Fibroblast of lung (primary cell): ENCODE measurements around the gene CILP. TPM values are rescaled to one million over a fixed set of nuclear protein-coding genes. Genes with fewer than 3 reads are reported as not detected.

Experiments
- DNase-seq, 2 donors: peaks; one replicate each; pipeline versions ENCODE4 v3.0.0 to v3.0.0-alpha.2; 2010; ENCODE audit warnings: low read depth in 2 of 2
- H2AFZ ChIP-seq: 2 replicates; pipeline ENCODE4 v1.5.1; 2012; ENCODE audit warnings: low read length, control low read depth, inconsistent platforms
- H3K27ac ChIP-seq: 2 replicates; pipeline ENCODE4 v1.5.1; 2011; ENCODE audit warnings: low read length, control low read depth; ENCODE audit not compliant: insufficient read depth
- H3K27me3 ChIP-seq: 2 replicates; pipeline ENCODE4 v1.5.1; 2011; ENCODE audit warnings: mild to moderate bottlenecking, low read length; ENCODE audit not compliant: control insufficient read depth, insufficient read depth
- H3K36me3 ChIP-seq: 2 replicates; pipeline ENCODE4 v1.5.1; 2011; ENCODE audit warnings: low read length; ENCODE audit not compliant: control insufficient read depth, insufficient read depth
- H3K4me1 ChIP-seq: 2 replicates; pipeline ENCODE4 v1.5.1; 2011; ENCODE audit warnings: low read length; ENCODE audit not compliant: control insufficient read depth, insufficient read depth; ENCODE audit errors: extremely low read depth
- H3K4me2 ChIP-seq: 2 replicates; pipeline ENCODE4 v1.5.1; 2011; ENCODE audit warnings: low read length, control low read depth; ENCODE audit not compliant: insufficient read depth; ENCODE audit errors: extremely low read depth
- H3K4me3 ChIP-seq, 4 experiments: fragments of 200-600 bp in 1 of 4; sonication (generic) in 1 of 4; replicated peaks in 1 of 4; 2 replicates each; pipeline ENCODE4 v1.5.1; 2011 to 2016; ENCODE audit warnings: low read length in 4 of 4, low read depth in 3 of 4, mild to moderate bottlenecking in 3 of 4, control low read depth in 2 of 4, inconsistent platforms in 1 of 4, mixed read lengths in 1 of 4; ENCODE audit not compliant: insufficient read depth in 1 of 4; ENCODE audit errors: control extremely low read depth in 1 of 4
- H3K79me2 ChIP-seq: 2 replicates; pipeline ENCODE4 v1.5.1; 2012; ENCODE audit warnings: mild to moderate bottlenecking, low read length, inconsistent platforms; ENCODE audit not compliant: control insufficient read depth, insufficient read depth
- H3K9ac ChIP-seq: 2 replicates; pipeline ENCODE4 v1.5.1; 2011; ENCODE audit warnings: mild to moderate bottlenecking, low read length, control low read depth; ENCODE audit not compliant: insufficient read depth
- H3K9me3 ChIP-seq: 2 replicates; pipeline ENCODE4 v1.5.1; 2012; ENCODE audit warnings: low read depth, low read length; ENCODE audit not compliant: control insufficient read depth, insufficient read depth
- H4K20me1 ChIP-seq: 2 replicates; pipeline ENCODE4 v1.5.1; 2011; ENCODE audit warnings: low read length; ENCODE audit not compliant: control insufficient read depth, insufficient read depth; ENCODE audit errors: extremely low read depth
- EZH2 ChIP-seq: IDR thresholded peaks from 2 replicates; pipeline ENCODE4 v1.5.1; 2012; ENCODE audit warnings: low read length, control low read depth, mild to moderate bottlenecking; ENCODE audit errors: missing control alignments
- polyA plus RNA-seq, 2 donors: library from polyadenylated mRNA; depleted of rRNA in 1 of 2; stranded (reverse) in 1 of 2; unstranded in 1 of 2; fragments of >200 nt; gene quantifications; 2 replicates each; pipeline ENCODE4 v1.2.1, GENCODE V29; 2011 to 2012; ENCODE audit warnings: missing spikeins in 1 of 2
- total RNA-seq: library from RNA; depleted of rRNA; stranded (reverse); fragments of >200 nt; gene quantifications from 2 replicates; pipeline ENCODE4 v1.2.1, GENCODE V29; 2014
- TF ChIP-seq, protein P1 (sequence below), 2 donors: IDR thresholded peaks in 1 of 2; conservative IDR thresholded peaks in 1 of 2; 1 replicate in 1 of 2; 2 replicates in 1 of 2; pipeline ENCODE4 v1.5.1; 2011 to 2012; ENCODE audit warnings: low read length in 2 of 2, control low read depth in 1 of 2, inconsistent platforms in 1 of 2, low read depth in 1 of 2, mild to moderate bottlenecking in 1 of 2

Gene CILP
- total and polyA plus RNA-seq, 2 donors (not counting 1 experiment from before 2014, with no cell fraction given) = 0.06 to 0.17 TPM

DNA sequence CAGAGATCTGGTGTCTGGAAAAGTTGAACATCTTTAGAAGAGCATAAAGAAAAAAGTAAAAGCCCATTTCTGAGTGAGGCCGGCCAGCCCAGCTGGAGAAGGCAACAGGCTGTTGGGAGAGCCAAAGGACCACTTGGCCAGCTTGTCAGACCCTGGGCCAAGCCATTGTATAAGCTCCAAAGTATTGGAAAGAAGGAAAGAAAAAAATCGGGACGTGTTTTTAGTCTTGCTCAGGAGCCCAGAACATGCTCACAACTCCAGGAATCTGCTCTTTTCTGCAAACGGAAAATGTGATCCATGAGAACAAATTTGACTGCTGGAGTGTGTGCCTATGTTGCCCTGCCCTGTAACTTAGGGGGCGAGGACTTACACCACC is 15.7 kb downstream of the CILP start:
- Histone ChIP-seq H3K36me3 (no peaks in the 10 kb centered on the region), H3K4me3 (no peak overlapping the region), H3K27ac (no peak overlapping the region), H3K4me1 (no peaks in the 10 kb centered on the region), H3K27me3 (peaks cover 5% of the 10 kb centered on the region), H3K9ac (no peak overlapping the region), H3K79me2 (no peaks in the 10 kb centered on the region), H3K4me2 (no peak overlapping the region), H2AFZ (no peak overlapping the region), H3K9me3 (no peaks in the 10 kb centered on the region), H4K20me1 (no peaks in the 10 kb centered on the region)
- TF ChIP-seq, protein P1, sequence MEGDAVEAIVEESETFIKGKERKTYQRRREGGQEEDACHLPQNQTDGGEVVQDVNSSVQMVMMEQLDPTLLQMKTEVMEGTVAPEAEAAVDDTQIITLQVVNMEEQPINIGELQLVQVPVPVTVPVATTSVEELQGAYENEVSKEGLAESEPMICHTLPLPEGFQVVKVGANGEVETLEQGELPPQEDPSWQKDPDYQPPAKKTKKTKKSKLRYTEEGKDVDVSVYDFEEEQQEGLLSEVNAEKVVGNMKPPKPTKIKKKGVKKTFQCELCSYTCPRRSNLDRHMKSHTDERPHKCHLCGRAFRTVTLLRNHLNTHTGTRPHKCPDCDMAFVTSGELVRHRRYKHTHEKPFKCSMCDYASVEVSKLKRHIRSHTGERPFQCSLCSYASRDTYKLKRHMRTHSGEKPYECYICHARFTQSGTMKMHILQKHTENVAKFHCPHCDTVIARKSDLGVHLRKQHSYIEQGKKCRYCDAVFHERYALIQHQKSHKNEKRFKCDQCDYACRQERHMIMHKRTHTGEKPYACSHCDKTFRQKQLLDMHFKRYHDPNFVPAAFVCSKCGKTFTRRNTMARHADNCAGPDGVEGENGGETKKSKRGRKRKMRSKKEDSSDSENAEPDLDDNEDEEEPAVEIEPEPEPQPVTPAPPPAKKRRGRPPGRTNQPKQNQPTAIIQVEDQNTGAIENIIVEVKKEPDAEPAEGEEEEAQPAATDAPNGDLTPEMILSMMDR (conservative IDR thresholded peaks at IDR 0.05 in 1 of 2, IDR thresholded peaks at IDR 0.05 in 1 of 2; ENCODE audit: low read depth in 1 of 2, low read length in 2 of 2) = no peak
- no peak for TF ChIP-seq EZH2
- DNase-seq = no peak

DNA sequence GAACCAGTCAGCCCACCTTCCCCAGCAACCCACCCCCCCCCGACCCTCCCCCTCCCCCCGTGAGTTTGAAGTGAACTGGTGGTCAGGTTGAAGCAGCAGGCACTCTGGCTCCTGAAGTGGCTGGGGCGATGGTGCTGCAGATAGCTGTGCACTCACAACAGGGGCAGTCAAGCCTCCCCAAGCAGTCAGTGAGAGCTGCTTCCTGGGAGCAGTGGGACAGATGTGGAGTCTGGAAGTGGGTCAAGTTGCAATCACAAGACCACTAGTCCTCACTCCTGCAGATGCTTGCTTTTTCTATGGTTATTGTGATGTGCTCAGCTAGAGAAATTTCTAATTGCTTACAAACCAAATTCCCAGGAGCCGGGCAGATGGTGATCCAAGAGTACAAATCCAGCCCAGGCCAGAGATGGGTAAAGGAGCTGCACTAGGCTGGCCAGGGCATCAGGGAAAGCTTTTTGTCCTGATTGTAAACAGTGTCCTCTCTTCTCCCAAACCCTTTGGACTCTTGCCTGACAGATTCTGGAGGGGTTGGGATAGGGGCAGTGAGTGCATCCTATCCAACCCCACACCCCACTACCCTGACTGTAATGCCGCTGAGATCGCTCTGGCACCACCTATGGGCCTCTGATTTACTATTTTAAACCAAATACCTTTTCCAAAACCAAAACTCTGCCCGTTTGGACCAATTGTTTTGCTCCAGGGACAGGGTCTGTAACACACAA is 16.3 kb downstream of the CILP start:
- no peak overlapping the region for H3K4me2 ChIP-seq
- H4K20me1 ChIP-seq = no peaks in the 10 kb centered on the region
- DNase-seq = peak in 1 of 2 donors; percentile 36
- no peak overlapping the region for H3K27ac ChIP-seq
- no peak overlapping the region for H3K9ac ChIP-seq
- H2AFZ ChIP-seq = no peak overlapping the region
- H3K9me3 ChIP-seq = no peaks in the 10 kb centered on the region
- peaks cover 5% of the 10 kb centered on the region for H3K27me3 ChIP-seq
- no peaks in the 10 kb centered on the region for H3K36me3 ChIP-seq
- no peaks in the 10 kb centered on the region for H3K79me2 ChIP-seq
- H3K4me3 ChIP-seq = no peak overlapping the region
- TF ChIP-seq, protein P1 (conservative IDR thresholded peaks at IDR 0.05 in 1 of 2, IDR thresholded peaks at IDR 0.05 in 1 of 2; ENCODE audit: low read depth in 1 of 2, low read length in 2 of 2) = no peak
- no peak for TF ChIP-seq EZH2
- no peaks in the 10 kb centered on the region for H3K4me1 ChIP-seq

DNA sequence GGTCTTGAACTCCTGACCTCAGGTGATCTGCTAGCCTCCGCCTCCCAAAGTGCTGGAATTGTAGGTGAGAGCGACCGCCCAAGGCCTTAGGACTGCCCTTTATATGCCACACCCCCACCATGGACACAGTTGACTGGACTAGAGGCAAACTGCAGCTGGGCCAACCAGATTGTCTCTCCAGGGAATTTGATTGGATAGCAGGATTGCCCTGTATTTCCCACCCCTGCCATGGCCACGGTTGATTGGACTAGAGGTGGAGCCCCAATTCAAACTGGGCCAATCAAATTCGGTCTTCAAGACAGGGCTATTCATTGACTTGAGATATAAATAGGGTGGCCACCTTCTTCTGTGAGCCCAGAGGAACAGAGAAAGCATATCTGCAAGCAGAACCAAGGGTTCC is 19.3 kb downstream of the CILP start:
- H3K27ac ChIP-seq = no peak overlapping the region
- H3K9me3 ChIP-seq = no peaks in the 10 kb centered on the region
- H4K20me1 ChIP-seq = no peaks in the 10 kb centered on the region
- no peak overlapping the region for H3K4me2 ChIP-seq
- H3K4me3 ChIP-seq = no peak overlapping the region
- peaks cover 5% of the 10 kb centered on the region for H3K27me3 ChIP-seq
- H2AFZ ChIP-seq = no peak overlapping the region
- no peak overlapping the region for H3K9ac ChIP-seq
- peak; percentile 12 to 24 for DNase-seq
- no peaks in the 10 kb centered on the region for H3K36me3 ChIP-seq
- TF ChIP-seq EZH2 = no peak
- TF ChIP-seq, protein P1 (conservative IDR thresholded peaks at IDR 0.05 in 1 of 2, IDR thresholded peaks at IDR 0.05 in 1 of 2; ENCODE audit: low read depth in 1 of 2, low read length in 2 of 2) = no peak
- no peaks in the 10 kb centered on the region for H3K79me2 ChIP-seq
- H3K4me1 ChIP-seq = no peaks in the 10 kb centered on the region
